Stimulated activated CD4-positive, alpha-beta T cell treated with anti-CD3 and anti-CD28 coated beads, Interleukin-12 subunit alpha, Interleukin-12 subunit beta, amount 100 ng/mL, for 24 hours (primary cell): Measurements from ENCODE around the gene GPR171.

Experiments used
- DNase-seq, 2 experiments: peaks; one replicate each; pipeline ENCODE4 v3.0.0-alpha.2; 2020; ENCODE audit warnings: low read depth in 2 of 2

The GPR171 gene

DNA sequence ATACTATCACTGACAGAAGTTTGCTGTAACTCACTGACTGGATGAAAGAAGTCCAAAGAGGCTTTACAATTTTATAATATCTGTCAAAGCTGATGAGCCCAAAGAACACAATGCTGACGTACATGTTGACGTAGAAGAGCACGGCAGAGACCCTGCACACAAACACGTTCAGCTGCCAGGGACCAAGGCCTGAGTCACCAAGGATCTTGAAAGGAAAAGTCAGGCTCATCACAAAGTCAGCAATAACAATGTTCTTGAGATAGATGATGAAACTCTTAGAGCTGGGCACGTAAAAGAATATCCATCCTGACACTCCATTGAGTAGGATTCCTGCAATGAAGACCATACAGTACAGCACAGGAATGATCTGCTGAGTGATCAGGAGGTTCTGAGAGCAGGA lies 10.9 kb upstream of the GPR171 start:
- no peak for DNase-seq

DNA sequence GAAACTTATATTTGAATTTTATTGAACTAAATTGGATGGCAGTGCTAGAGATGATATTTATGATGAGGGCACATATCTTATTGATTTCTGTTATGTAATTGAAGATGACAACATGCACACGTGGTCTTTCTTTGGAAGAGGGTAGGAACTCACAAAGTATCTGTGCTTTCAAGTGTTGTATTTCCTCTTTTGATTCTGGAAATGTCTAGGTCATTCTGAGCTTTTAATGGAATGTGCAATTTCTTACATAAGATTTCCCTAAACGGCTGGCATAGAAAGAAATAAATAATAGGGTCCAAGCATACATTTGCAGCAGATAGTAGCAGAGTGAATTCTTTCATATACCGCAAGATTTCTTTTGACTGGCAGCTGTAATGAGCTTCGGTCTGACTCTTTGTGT lies 10.1 kb upstream of the GPR171 start:
- DNase-seq, result no peak

DNA sequence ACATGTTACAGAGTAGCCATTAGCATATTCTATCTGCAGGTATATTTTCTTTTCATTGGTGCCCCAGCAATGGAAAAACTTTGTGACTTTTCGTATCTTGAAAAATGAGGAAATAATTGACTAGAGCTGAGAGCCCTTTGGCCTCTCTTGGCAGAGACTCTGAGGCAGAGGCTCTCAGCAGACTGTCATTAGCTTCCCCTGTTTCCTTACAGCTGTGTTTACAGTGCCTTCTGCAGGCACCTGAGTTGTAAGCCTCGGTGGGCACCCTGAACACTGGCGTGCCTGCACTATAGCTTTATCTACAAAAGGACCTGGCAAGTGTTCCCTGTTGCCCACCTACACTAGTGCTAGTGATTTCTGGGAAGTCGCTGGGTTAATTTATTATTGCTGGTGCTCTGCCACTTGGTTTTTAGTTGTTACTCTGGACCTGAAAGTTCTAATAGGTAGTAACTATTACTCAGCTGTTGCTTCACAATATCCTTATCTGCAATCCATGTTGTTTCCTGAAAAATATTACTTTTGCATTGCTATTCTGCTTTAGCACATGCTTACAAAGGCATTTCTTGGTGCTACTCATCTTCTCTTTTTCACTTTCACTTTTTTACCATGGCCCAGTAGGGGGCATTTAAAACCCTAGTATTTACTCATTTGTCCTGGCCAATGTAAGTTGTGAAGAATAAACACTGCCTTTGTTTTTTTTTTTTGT lies 7.8 kb upstream of the GPR171 start:
- DNase-seq, result no peak

DNA sequence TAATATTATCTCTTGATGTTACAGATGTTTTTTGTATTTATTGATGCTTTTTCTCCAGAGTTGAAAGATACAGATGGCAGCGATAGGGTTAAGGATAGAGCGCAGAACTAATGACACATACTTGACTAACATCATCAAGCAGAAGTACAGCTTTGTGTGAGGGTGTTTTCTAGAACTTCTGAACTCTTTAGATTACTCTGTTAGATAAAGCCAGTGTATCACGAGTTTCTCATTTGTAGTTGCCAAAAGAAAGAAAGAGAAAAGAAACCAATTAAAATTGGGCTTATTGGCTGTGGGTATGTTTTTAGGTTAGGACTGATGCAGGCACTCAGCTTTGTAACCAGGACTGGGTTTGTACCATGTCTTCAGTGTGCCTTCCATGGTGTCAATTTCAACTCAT lies 6.6 kb upstream of the GPR171 start:
- no peak for DNase-seq

DNA sequence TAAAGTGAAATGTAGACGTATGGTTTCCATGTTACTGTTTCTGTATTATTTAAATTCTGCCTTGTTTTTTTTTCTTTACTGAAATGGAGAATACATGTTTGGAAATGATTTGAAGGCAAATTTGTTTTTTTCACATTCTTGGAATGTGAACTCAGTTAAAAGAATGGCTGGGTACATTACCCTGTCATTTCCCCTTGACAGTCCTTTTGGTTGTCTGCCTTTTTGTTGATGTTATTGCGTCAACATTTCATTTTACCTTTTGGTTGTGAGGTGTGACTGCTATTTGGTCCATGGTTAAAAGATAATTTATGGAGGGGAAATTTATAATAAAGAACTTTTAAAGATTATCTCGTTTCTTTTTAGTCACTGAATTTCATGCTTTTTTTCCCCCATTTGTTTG lies 3.2 kb upstream of the GPR171 start:
- no peak for DNase-seq

DNA sequence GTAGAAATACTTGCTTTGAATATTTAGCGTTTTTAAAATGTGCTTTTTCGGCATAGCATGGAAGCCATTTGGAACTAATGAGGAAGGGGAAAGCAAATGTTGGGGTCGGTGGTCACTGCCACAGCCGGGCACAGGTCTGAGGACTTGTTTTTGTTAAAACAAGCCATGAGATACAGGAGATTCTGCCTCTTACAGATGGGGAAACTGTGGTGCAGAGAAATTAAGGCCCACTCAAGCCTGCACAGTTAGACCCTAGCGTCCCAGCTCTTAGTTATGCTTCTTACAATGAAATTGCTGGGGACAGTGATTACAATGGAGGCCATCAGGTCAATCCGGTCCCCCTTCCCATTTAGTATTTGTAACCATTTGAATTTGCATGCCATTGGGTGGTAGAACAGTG lies 2.5 kb upstream of the GPR171 start:
- DNase-seq, result no peak

DNA sequence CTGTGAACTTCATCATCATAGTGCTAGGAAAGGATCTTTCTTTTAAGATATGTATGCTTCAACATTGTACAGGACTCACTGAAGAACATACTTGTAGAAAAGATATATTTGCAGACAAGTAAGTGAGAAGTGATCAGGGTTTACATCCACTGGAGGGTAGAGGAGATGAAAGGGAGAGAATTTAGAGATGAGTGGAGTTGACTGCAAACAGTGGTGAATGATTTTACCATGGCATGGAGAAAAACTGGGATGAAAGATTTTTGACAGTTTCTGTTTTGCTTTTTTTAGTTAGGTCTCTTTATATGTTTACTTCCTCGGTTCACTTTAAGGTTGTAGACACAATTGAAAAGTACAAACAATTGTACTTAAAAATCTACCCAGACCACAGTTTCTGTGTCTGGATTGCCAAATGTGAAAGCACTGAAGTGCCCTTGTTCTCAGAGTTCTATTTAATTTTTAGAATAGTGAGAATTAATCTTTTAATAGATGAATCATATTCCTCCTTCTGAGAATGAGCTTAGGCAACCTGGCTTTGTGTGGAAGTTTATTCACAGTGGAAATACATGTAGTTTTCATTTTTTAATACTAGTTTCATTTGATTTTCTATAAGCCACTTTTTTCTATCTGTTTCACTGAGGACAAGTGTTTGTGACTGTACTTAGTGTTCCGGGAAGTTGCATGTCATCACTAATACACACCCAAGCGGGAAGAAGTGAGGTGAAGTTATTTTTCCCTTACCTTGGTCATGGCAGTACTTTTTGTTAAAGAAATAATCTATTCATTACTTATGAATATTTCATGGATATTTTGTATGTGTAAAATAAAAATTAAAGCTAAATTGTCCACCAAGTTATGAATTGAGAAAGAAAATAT lies 1.8 kb upstream of the GPR171 start:
- DNase-seq, result no peak

DNA sequence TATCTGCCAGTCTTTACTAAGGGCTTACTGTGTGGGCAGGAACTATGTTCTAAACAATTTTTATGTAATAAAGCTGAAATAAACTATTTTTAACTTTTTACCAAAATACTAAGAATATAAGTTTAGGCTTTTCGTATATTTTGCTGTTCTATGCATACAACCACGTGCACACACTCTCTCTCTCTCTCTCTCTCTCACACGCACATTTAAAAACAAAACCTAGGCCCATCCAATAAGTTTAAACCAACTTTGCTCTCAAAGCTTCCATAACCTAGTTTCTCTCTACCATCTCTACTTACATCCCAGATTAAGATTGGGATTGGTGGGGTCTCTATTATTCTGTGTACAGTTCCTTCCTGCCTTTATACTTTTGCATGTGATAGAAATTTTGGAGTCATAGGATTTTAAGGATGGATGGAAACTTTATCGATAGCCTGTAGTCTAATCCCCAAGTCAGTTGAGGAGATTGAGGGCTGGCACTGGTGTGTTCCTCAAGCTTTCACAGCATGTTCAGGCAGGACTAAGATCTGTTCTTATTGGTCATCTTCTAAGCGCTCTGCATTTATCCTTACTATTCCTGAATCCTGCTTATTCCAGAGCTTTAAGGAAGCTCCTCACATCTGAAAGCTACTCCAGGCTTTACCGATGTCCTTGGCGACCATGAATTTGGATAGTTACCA lies 1.8 kb downstream of the GPR171 start:
- no peak for DNase-seq

DNA sequence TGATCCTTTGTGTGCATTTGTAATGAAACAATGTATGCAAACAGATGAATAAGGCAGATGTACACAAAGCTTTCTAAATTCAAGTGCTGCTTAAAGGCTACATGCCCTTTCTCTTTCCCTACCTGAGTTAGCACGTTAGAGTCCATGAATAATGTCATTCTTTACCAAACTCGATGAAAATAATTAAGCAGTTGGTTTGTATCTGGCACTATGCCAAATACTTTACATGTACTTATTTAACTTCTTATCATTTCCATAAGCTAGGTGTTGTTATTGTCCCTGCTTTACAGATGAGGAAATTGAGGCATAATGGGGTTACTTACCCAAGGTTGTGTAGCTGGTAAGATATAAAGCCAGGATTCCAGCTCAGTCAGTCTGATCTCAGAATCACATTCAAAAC lies 2.4 kb downstream of the GPR171 start:
- no peak for DNase-seq

DNA sequence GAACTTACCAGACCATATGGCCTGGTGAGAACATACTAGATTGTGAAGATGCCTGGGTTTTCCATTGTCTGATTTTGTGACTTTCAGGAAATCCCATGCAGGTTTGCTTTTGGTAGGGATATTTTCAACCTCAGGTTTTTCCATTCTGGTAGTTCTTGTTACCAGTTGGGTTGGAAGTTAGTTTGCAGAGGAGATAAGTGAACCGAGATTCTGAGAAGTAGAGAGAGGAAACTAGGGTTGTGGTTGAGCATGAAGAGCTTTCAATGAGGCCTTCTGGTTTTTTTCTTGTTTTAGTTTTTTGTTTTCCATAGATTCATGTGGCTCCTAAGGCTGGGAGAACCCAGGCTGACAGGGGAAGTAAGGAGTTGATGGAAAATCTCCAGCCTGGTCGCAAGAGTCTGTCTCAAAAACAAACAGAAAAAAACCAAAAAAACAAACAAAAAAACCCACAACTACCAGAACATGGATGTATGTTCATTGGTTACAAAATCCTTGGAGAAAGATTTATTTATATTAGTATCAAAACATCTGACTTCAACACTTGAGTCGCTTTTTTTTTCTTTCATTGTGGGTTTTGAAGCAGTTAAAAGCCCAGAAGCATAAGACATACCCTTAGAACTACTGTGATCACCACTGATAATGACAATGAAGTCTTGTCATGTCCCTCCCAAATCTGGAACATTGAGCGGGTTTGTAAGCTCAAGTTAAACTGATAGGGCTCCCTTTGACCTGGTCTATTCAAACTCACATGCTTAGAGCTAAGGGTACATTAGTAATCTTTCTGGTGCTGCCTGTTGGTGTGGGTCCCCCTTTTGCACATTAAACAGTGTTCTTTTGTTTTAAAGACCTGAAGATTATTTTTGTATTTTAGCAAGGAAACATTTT lies 3.2 kb downstream of the GPR171 start:
- DNase-seq, result no peak

DNA sequence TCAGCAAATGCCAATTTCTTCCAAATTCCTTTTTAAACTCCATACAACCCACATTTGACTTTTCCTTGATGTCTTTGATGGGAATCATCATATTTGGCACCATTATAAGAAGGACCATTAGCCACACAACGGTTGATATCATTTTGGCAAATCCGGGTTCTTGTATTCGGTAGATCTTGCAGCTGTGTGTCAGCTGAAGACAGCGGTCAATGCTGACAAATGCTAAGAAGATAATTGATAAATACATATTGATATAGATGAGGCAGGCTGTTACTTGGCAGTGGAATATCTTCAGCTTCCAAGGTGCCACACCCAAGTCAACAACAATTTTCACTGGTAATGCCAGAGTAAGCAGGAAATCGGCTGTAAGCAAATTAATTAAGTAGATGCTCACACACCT lies 4.2 kb downstream of the GPR171 start:
- DNase-seq, result no peak

DNA sequence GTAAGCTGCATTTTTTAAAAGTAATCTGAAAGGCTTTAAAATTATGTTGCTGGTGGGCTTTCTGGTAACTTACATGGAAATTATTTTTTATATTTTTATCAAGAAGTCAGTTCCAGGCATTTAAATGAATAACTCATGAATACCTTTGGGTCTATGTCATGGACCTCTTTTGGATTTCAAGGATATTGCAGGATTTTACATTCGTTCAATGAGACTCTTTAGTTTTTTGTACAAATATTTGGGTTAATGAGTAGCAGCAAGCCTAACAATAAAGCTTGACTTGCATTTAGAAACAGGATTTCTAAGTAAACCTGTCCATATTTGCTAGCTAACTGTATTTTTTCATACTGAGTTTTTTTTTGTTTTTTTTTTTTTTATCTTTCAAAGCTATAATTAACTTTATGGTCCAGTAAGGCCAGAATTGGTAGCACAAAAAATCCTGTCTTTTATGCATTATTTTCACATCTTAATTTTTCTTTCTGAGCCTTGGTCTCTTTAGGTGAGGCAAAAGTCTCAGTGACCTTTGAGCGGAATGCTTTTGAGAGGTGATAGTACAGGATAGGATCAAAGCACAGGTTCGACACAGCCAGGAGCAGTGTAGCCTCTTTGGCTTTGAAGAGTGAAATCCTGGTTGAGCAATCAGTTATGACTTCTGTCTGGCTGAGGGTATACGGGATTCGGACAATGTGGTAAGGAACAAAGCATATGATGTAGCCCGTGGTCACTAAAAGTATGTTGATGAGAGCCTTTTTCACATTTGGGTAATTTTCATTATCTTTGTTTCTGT lies 4.8 kb downstream of the GPR171 start:
- no peak for DNase-seq

DNA sequence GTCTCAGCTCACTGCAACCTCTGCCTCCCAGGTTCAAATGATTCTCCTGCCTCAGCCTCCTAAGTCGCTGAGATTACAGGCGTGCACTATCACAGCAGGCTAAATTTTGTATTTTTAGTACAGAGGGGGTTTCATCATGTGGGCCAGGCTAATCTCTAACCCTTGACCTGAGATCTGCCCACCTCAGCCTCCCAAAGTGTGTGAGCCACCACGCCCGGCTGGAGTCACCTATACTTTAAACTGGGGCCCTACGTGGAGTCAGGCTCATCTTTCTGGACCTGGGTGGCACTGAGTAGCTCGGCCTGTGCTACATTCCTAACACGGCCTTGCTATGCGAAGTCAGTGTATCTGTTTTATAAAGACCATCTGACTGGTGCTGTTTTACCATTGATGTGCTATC lies 5.8 kb downstream of the GPR171 start:
- DNase-seq, result no peak

DNA sequence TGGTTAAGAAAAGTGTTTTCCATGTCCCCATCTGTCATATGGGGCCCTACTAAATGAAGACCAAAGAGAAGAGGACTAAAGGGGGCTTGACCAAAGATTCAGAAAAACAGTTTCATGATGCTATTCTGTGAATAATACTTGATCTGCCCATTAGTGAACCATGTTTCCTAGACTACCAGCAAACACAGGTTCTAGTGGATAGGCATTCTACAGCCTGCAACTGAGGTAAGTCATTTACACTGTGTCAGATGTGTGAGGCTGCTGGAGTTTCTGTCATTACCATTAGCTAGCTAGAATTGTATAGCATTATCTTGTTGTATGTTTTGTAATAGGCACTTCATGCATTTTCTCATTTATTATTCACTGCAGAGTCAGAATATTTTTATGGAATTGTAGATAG lies 6.6 kb downstream of the GPR171 start:
- DNase-seq, result no peak

DNA sequence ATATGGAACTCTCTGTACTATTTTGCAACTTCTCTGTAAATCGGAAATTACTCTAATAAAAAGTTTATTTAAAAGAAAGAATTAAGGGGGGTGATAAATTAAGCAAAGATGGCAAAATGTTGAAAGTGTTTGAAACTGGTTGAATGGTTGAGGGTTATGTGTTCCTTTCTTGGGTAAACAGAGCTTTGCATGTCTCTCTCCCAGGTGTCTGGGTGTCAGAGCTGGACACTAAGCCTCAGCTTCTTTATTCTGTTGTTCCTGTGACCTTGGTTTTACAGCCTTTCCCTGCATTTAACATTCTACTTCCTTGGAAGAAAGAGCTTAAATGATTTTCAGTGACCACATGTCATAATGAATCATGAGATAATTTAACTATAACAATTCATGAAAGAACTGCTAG lies 7.2 kb downstream of the GPR171 start:
- no peak for DNase-seq

DNA sequence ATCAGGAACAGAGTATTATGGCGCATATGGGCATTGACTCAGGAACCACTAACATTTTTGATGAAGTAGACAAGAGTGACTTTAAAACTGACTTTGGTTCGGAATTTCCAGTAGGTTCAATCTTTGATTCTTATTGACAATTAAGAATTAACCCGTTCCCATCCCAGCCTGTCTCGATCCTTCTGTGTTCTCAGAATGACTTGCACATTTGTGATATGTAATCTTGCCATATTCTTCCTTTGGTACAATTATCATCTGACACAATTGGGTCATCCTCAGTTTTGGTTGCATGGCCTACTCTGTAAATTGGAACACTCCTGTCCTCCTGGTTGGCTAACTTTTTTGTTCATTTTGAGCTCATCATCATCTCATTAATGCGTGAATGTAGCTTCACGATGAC lies 10.5 kb downstream of the GPR171 start:
- no peak for DNase-seq

DNA sequence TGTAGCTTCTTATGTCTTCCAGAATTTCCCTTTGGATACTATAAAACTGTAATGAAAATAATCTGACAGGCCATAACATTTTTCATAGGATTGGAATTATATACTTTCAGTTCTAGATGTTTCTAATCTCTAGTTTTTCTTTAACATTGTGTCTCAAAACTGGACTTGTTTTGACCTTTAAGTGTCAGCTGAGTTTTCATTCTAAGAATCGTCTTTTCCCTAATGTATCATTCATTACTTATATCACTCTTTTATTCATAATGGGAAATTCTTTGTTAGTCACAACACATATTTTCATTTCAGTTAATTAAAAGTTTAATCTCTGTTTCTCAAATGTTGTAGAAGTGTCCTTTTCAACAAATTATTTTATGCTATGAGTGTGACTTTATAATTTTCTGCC lies 11.9 kb downstream of the GPR171 start:
- DNase-seq, result no peak

DNA sequence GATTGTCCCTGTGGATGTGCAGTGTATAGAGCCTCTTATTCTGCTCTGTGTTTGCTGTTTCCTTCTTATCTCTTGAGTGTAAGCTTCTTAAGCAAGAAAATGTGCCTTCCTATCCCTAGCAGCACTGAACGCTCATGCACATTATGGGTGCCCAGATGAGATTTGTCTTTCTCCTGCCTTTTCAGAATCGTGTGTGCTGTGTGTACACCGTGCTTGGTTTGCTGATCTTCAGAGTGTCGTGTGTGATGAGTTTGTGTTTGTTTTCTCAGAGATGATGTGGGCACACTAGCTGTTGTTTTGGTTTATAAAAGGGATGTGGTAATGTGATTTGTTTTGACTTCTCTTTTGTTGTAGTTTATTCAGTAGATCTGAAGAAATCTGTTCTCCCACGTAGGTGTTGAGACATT lies 19.7 kb downstream of the GPR171 start:
- no peak for DNase-seq

DNA sequence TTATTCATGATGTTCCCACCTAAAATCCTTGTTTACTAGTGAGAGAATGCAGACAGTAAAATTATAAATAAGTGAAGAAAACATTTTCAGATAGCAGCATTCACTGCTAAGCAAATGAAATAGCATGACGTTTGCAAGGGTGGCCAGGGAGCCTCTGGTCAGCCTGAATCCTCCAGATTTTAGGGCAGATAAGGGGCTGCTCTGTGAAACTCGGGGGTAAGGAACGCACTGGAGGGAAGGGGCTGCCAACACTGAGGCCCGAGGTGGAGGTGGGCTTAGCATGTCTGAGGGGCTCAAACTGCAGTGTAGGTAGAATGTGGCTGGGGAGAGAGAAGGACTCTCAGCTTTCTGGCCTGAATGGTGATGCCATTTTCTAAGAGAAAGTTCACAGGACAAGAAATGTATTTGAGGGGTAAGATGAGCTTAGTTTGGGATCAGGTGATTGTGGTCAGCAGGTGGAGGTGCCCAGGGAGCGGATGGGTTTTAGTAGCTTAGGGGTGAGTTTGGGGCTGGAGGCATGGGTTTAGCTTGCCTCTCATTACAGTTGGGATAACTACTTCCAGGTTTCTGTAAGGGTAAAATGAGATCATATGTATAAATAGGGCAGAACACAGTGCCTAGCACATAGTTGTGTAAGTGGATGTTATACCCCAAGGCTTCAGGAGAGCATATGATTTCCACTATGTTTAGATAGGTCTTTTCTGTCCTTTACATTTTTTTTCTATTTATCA lies 20.5 kb downstream of the GPR171 start:
- DNase-seq, result no peak

DNA sequence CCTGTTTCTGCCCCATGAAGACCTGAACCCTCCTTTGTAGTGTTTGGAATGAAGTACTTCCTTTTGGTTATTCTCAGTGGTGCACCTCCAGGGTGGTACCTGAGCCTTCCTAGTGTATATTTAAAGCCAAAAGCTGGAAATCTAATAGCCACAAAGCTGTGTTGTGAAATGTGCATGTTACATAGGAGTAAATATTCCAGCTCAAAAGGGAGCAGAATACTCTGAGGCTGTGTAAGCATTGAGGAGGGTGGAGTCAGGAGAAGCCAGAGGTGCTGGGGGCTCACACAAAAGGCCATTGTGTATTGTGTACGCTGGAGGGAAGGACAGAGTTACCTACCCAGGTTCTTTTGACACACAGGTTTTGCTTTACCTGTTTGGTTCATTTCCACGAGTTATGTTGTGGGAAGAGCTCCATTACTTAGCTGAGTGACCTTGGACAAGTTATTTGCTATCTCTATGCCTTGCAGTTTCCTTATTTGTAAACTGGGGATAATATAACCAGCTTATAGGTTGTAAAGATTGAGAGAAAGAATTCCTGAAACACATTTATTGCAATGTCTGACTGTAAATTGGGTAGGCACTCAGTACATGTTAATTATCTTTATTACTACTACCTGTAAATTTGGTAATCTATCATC lies 24.7 kb downstream of the GPR171 start:
- no peak for DNase-seq
